ENCODE results near the gene RAPGEF5. TPM values are rescaled to one million over a fixed set of nuclear protein-coding genes. Genes with fewer than 3 reads are reported as not detected.

RAPGEF5 gene
- polyA plus RNA-seq, 1 donor, result 14.6 TPM

- DNase-seq, result no peak
Observed at GRCh38 chr7:22187691-22188348, 169.1 kb downstream of the RAPGEF5 start.

GRCh38 chr7:22185559-22185958 lies 171.4 kb downstream of the RAPGEF5 start:
- no peak for DNase-seq

- DNase-seq, result no peak
Observed at GRCh38 chr7:22184549-22185199, 172.3 kb downstream of the RAPGEF5 start.

- no peak for DNase-seq
Observed at GRCh38 chr7:22183522-22184280, 173.3 kb downstream of the RAPGEF5 start.

- DNase-seq, result no peak
Observed at GRCh38 chr7:22182149-22182548, 174.8 kb downstream of the RAPGEF5 start.

GRCh38 chr7:22181663-22182062 lies 175.3 kb downstream of the RAPGEF5 start:
- no peak for DNase-seq

- no peak for DNase-seq
Observed at GRCh38 chr7:22179442-22179879, 177.5 kb downstream of the RAPGEF5 start.

GRCh38 chr7:22178735-22179134 lies 178.2 kb downstream of the RAPGEF5 start:
- no peak for DNase-seq

GRCh38 chr7:22176791-22177412 lies 180.1 kb downstream of the RAPGEF5 start:
- no peak for DNase-seq

GRCh38 chr7:22174574-22174953 lies 182.4 kb downstream of the RAPGEF5 start:
- DNase-seq, result no peak

GRCh38 chr7:22173685-22174573 lies 183.0 kb downstream of the RAPGEF5 start:
- DNase-seq, result no peak

- DNase-seq, result no peak
Observed at GRCh38 chr7:22168129-22168634, 188.8 kb downstream of the RAPGEF5 start.

- DNase-seq, result no peak
Observed at GRCh38 chr7:22167482-22167881, 189.5 kb downstream of the RAPGEF5 start.

- no peak for DNase-seq
Observed at GRCh38 chr7:22166928-22167327, 190.0 kb downstream of the RAPGEF5 start.

GRCh38 chr7:22159341-22159740 lies 197.6 kb downstream of the RAPGEF5 start:
- no peak for DNase-seq

- no peak for DNase-seq
Observed at GRCh38 chr7:22157552-22157951, 199.4 kb downstream of the RAPGEF5 start.

GRCh38 chr7:22156205-22156604 lies 200.7 kb downstream of the RAPGEF5 start:
- no peak for DNase-seq

GRCh38 chr7:22154143-22154529 lies 202.8 kb downstream of the RAPGEF5 start:
- no peak for DNase-seq

- no peak for DNase-seq
Observed at GRCh38 chr7:22153432-22154142, 203.4 kb downstream of the RAPGEF5 start.

GRCh38 chr7:22152690-22153089 lies 204.3 kb downstream of the RAPGEF5 start:
- DNase-seq, result no peak

- DNase-seq, result no peak
Observed at GRCh38 chr7:22151901-22152300, 205.1 kb downstream of the RAPGEF5 start.
